OCI-LY7 (cell line): Measurements from ENCODE around the gene MICAL3. TPM values are rescaled to one million over a fixed set of nuclear protein-coding genes. Genes with fewer than 3 reads are reported as not detected.
A peak's percentile ranks its signal among the peaks of the same experiment; 100 is the strongest.
"Not testable (repeated sequence)": the region's sequence is repeated elsewhere in the genome, so short reads cannot be mapped to it uniquely, and the experiment has no call there.

Experiments used
- BruUV-seq: library from RNA; stranded (reverse); fragments of 400-500 nt; replicated peaks from 2 replicates; lab custom pipeline; 2021; lab: Mats Ljungman, UMichigan
- CTCF ChIA-PET: fragments of 300-600 bp; sonication (Branson Sonifier 250); formaldehyde crosslinking; loops from one replicate; lab custom pipeline; 2022; ENCODE audit warnings: antibody characterized with exemption; ENCODE audit not compliant: unreplicated experiment; lab: Charles Lee
- POLR2A ChIA-PET: fragments of 300-600 bp; sonication (Branson Sonifier 250); formaldehyde crosslinking; loops from one replicate; lab custom pipeline; 2022; ENCODE audit warnings: antibody characterized with exemption; lab: Charles Lee
- DNase-seq: peaks from one replicate; pipeline ENCODE4 v3.0.0-alpha.2; 2015; ENCODE audit warnings: low spot score
- H2AFZ ChIP-seq: fragments of 200-600 bp; sonication (generic), shearing (Covaris generic); 2 replicates; pipeline ENCODE4 v1.6.1; 2014; ENCODE audit warnings: mild to moderate bottlenecking, antibody characterized with exemption, low read length, moderate library complexity
- H3K27ac ChIP-seq: fragments of 200-600 bp; sonication (generic); 2 replicates; pipeline ENCODE4 v1.5.1; 2014; ENCODE audit warnings: mixed run types, low read depth, mild to moderate bottlenecking, moderate library complexity, low read length, inconsistent platforms; ENCODE audit not compliant: poor library complexity, severe bottlenecking
- H3K36me3 ChIP-seq: fragments of 200-600 bp; sonication (generic); 2 replicates; pipeline ENCODE4 v1.6.1; 2014; ENCODE audit warnings: mild to moderate bottlenecking, antibody characterized with exemption, low read length, moderate library complexity, mixed read lengths; ENCODE audit not compliant: insufficient read depth
- H3K4me1 ChIP-seq: fragments of 200-600 bp; sonication (generic); 2 replicates; pipeline ENCODE4 v1.5.1; 2014; ENCODE audit warnings: mild to moderate bottlenecking, low read length; ENCODE audit not compliant: insufficient read depth, poor library complexity, severe bottlenecking
- H3K4me2 ChIP-seq: fragments of 200-600 bp; sonication (generic); 2 replicates; pipeline ENCODE4 v1.6.1; 2014; ENCODE audit warnings: mild to moderate bottlenecking, low read length
- H3K4me3 ChIP-seq: fragments of 200-600 bp; sonication (generic); 2 replicates; pipeline ENCODE4 v1.5.1; 2014; ENCODE audit warnings: mild to moderate bottlenecking, low read depth, low read length; ENCODE audit not compliant: poor library complexity, severe bottlenecking
- H3K79me2 ChIP-seq: fragments of 200-600 bp; sonication (generic); 2 replicates; pipeline ENCODE4 v1.6.1; 2016; ENCODE audit warnings: low read depth, mild to moderate bottlenecking, low read length, moderate library complexity, mixed read lengths; ENCODE audit not compliant: insufficient read depth
- H3K9me2 ChIP-seq: fragments of 200-600 bp; sonication (generic); 2 replicates; pipeline ENCODE4 v1.6.1; 2016; ENCODE audit warnings: mild to moderate bottlenecking, low read length, mixed read lengths; ENCODE audit not compliant: insufficient read depth
- H3K9me3 ChIP-seq: fragments of 200-600 bp; sonication (generic); 2 replicates; pipeline ENCODE4 v1.6.1; 2014; ENCODE audit warnings: mild to moderate bottlenecking, mixed run types, low read length, mixed read lengths
- H4K20me1 ChIP-seq: fragments of 200-600 bp; sonication (generic); 2 replicates; pipeline ENCODE4 v1.6.1; 2014; ENCODE audit warnings: mild to moderate bottlenecking, antibody characterized with exemption, low read length, moderate library complexity, mixed read lengths; ENCODE audit not compliant: insufficient read depth
- EZH2phosphoT487 ChIP-seq: fragments of 200-600 bp; sonication (generic); IDR thresholded peaks from 2 replicates; pipeline ENCODE4 v1.6.1; 2018; ENCODE audit warnings: low read depth, borderline replicate concordance, mild to moderate bottlenecking, mixed run types, antibody characterized with exemption, low read length, moderate library complexity, mixed read lengths
- intact Hi-C: fragments of 100-400 bp; cut with micrococcal nuclease; formaldehyde crosslinking; loops from one replicate; pipeline ENCODE4 v1.10.0; 2022; ENCODE audit not compliant: unreplicated experiment
- total RNA-seq, 2 experiments: library from RNA; depleted of rRNA in 1 of 2; stranded (reverse); fragments of >200 nt in 1 of 2; shearing (Covaris generic) in 1 of 2; gene quantifications; 2 replicates each; pipeline ENCODE4 v1.2.3, GENCODE V29; 2014 to 2022
- TF ChIP-seq, protein P1 (sequence below): fragments of 200-600 bp; sonication (generic); conservative IDR thresholded peaks from 2 replicates; pipeline ENCODE4 v1.5.1; 2014; ENCODE audit warnings: mild to moderate bottlenecking, antibody characterized with exemption, low read length, moderate library complexity, mixed read lengths

Gene MICAL3
- total RNA-seq, 2 experiments from 2014 or later = 80.9 to 210 TPM

- TF ChIP-seq, protein P1, sequence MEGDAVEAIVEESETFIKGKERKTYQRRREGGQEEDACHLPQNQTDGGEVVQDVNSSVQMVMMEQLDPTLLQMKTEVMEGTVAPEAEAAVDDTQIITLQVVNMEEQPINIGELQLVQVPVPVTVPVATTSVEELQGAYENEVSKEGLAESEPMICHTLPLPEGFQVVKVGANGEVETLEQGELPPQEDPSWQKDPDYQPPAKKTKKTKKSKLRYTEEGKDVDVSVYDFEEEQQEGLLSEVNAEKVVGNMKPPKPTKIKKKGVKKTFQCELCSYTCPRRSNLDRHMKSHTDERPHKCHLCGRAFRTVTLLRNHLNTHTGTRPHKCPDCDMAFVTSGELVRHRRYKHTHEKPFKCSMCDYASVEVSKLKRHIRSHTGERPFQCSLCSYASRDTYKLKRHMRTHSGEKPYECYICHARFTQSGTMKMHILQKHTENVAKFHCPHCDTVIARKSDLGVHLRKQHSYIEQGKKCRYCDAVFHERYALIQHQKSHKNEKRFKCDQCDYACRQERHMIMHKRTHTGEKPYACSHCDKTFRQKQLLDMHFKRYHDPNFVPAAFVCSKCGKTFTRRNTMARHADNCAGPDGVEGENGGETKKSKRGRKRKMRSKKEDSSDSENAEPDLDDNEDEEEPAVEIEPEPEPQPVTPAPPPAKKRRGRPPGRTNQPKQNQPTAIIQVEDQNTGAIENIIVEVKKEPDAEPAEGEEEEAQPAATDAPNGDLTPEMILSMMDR = no peak
- TF ChIP-seq EZH2phosphoT487 = no peak
- BruUV-seq = no TSS peak
- no peak overlapping the region for H3K27ac ChIP-seq
- ChIA-PET POLR2A (interaction anchor here (0.9 kb wide), 1 partner anchor 11 kb away, joined by 3 read pairs; no protein-coding TSS in a partner anchor), CTCF (interaction anchor here (1.3 kb wide), 1 partner anchor 12 kb away, joined by 4 read pairs; no protein-coding TSS in a partner anchor)
- H3K36me3 ChIP-seq = no peaks in the 10 kb centered on the region
- H3K79me2 ChIP-seq = no peaks in the 10 kb centered on the region
- H3K4me2 ChIP-seq = no peak overlapping the region
- H3K4me3 ChIP-seq = no peak overlapping the region
- peaks cover 8% of the 10 kb centered on the region for H3K4me1 ChIP-seq
- intact Hi-C loops = no loop called here
- no peaks in the 10 kb centered on the region for H4K20me1 ChIP-seq
- no peaks in the 10 kb centered on the region; the same call in 1 of the 2 replicates for H3K9me3 ChIP-seq
- no peaks in the 10 kb centered on the region for H3K9me2 ChIP-seq
- H2AFZ ChIP-seq = no peak overlapping the region
- no peak for DNase-seq
These were observed 21.4 kb upstream of the MICAL3 start for GRCh38 chr22:18045794-18046193.

DNA sequence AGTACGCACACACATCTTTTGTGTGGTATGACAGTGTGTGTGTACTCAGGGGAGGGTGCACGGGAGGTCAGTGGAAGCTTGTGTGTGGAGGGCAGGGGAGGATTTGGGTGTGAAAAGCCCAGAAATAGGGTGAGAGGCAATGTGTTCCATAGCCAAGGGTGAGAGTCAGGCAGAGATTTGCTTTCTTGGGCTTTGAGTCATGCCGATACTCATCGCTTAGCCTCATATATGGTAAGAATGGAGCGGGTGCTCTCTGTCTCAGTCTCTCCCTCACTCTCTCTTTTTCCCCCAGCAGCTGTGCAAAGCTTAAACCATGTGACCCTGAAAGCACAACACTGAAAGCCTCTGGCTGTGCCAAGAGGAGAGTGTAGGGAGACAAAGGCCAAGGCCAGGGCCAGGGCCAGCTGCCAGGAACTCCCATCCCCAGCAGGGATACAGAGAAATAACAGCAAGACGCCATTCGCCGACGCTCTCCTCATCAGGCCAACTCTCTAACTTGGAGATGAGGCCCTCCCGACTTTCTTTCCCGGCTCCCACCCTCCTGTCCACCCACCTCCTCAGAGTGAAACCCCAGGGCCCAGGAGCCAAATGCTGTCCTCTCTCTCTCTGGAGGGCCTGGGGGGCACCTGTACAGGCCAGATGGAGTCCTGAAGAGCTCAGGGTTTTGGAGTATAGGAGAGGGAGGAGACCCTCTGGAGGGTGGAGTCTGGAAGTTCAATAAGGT lies 20.3 kb upstream of the MICAL3 start:
- Histone ChIP-seq H3K9me3 (no peaks in the 10 kb centered on the region; the same call in 1 of the 2 replicates), H3K27ac (no peak overlapping the region), H3K4me3 (no peak overlapping the region), H4K20me1 (no peaks in the 10 kb centered on the region), H3K4me2 (no peak overlapping the region; the same call in 1 of the 2 replicates), H3K4me1 (peaks cover 8% of the 10 kb centered on the region), H3K79me2 (no peaks in the 10 kb centered on the region), H3K9me2 (no peaks in the 10 kb centered on the region), H2AFZ (0 out of 2 replicates have a peak overlapping the region, but pooled peaks have one; percentile 15), H3K36me3 (no peaks in the 10 kb centered on the region)
- ChIA-PET POLR2A (interaction anchor here (0.5 to 1.1 kb wide), 3 partner anchors 11 to 17 kb away, joined by 3 read pairs; no protein-coding TSS in a partner anchor), CTCF (interaction anchor here (1.3 kb wide), 1 partner anchor 13 kb away, joined by 4 read pairs; no protein-coding TSS in a partner anchor)
- DNase-seq = no peak
- no TSS peak for BruUV-seq
- TF ChIP-seq, protein P1 = no peak
- intact Hi-C loops = no loop called here

DNA sequence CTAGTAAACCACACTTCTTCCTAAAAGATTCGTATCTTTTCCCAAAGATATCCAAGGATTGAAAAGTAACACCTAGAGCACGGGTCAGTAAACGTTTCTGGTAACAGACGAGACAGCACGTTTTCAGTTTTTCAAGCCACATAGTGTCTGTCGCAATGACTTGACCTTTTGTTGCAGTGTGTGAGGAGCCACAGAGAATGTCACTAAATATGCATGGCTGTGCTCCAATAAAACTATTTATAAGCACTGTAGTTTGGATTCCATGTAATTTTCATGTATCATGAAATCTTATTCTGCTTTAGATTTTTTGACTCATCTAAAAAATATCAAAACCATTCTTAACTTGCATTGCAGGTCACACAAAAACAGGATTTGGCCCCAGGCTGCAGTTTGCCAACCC lies 18.3 kb upstream of the MICAL3 start:
- Histone ChIP-seq H3K9me3 (no peaks in the 10 kb centered on the region; the same call in 1 of the 2 replicates), H4K20me1 (no peaks in the 10 kb centered on the region), H3K4me3 (no peak overlapping the region), H3K9me2 (no peaks in the 10 kb centered on the region), H3K4me1 (peaks cover 8% of the 10 kb centered on the region), H3K36me3 (no peaks in the 10 kb centered on the region), H3K79me2 (no peaks in the 10 kb centered on the region), H3K27ac (no peak overlapping the region), H2AFZ (no peak overlapping the region), H3K4me2 (no peak overlapping the region)
- ChIA-PET CTCF (no interaction called here), POLR2A (interaction anchor here (1.2 kb wide), 1 partner anchor 21 kb away, joined by 3 read pairs; no protein-coding TSS in a partner anchor)
- DNase-seq = no peak
- TF ChIP-seq, protein P1 = no peak
- TF ChIP-seq EZH2phosphoT487 = no peak
- no TSS peak for BruUV-seq
- intact Hi-C loops = no loop called here

DNA sequence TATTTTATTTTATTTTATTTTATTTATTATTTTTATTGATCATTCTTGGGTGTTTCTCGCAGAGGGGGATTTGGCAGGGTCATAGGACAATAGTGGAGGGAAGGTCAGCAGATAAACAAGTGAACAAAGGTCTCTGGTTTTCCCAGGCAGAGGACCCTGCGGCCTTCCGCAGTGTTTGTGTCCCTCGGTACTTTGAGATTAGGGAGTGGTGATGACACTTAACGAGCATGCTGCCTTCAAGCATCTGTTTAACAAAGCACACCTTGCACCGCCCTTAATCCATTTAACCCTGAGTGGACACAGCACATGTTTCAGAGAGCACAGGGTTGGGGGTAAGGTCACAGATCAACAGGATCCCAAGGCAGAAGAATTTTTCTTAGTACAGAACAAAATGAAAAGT lies 16.5 kb upstream of the MICAL3 start:
- H3K27ac ChIP-seq, BruUV-seq, H3K4me1 ChIP-seq, intact Hi-C loops, H4K20me1 ChIP-seq, H3K4me3 ChIP-seq, DNase-seq, H2AFZ ChIP-seq, CTCF ChIA-PET, H3K36me3 ChIP-seq, H3K79me2 ChIP-seq, H3K4me2 ChIP-seq, POLR2A ChIA-PET, H3K9me2 ChIP-seq, H3K9me3 ChIP-seq: not testable (repeated sequence)
